K562 (cell line): ENCODE results near the gene JUNB. TPM values are rescaled to one million over a fixed set of nuclear protein-coding genes. Genes with fewer than 3 reads are reported as not detected.

ENCODE experiments used
- MGA ChIP-seq: fragments of 450-650 bp; IDR thresholded peaks from 2 replicates; pipeline ENCODE4 v1.6.1; 2016; ENCODE audit warnings: mild to moderate bottlenecking, moderate library complexity
- NCOA4 ChIP-seq: fragments of 450-650 bp; IDR thresholded peaks from 2 replicates; pipeline ENCODE4 v1.6.1; 2018; ENCODE audit warnings: mild to moderate bottlenecking; ENCODE audit not compliant: partially characterized antibody
- RERE ChIP-seq: sonication (generic); formaldehyde crosslinking; IDR thresholded peaks from 2 replicates; pipeline ENCODE4 v1.8.0; 2023; ENCODE audit warnings: missing genetic modification reagents, mild to moderate bottlenecking, borderline replicate concordance
- ZNF121 ChIP-seq: sonication (generic); formaldehyde crosslinking; conservative IDR thresholded peaks from 2 replicates; pipeline ENCODE4 v1.8.0; 2022; ENCODE audit warnings: missing genetic modification reagents
- ZNF174 ChIP-seq: fragments of 250-450 bp; sonication (Bioruptor Pico); IDR thresholded peaks from 2 replicates; pipeline ENCODE4 v1.4.0; 2020; ENCODE audit warnings: mild to moderate bottlenecking
- polyA plus RNA-seq, 8 experiments: library from polyadenylated mRNA; depleted of rRNA in 4 of 8; stranded (reverse) in 5 of 8; unstranded in 3 of 8; fragments of >200 nt; fragmentation: Nextera tagmentation in 2 of 8; fragmentation: Illumina TruSeq in 1 of 8; extraction: Ambion mirVana in 2 of 8; extraction: Trizol in 1 of 8; gene quantifications; 2 replicates each; pipeline versions ENCODE4 v1.2.1 to v1.2.3, GENCODE V29; 2011 to 2014; ENCODE audit warnings: inconsistent platforms in 1 of 8, missing spikeins in 1 of 8
- total RNA-seq, 7 experiments: library from RNA; depleted of rRNA in 6 of 7; stranded (reverse); fragments of >200 nt in 6 of 7; fragmentation: Illumina TruSeq in 2 of 7; extraction: Trizol in 2 of 7; gene quantifications; 2 replicates each; pipeline versions ENCODE4 v1.2.1 to v1.2.3, GENCODE V29; 2011 to 2021; ENCODE audit warnings: low replicate concordance in 1 of 7

The JUNB gene
- total and polyA plus RNA-seq, 9 of the 15 experiments (the other 6 are each of a cell fraction or from before 2014, with no cell fraction given): 0.23 to 88.1 (median 13.1) TPM

GRCh38 chr19:12757544-12758274, 33.6 kb upstream of the JUNB start (continued):
- TF ChIP-seq RERE (CRISPR knock-in tag) (no peak), MGA (no peak), NCOA4 (no peak), ZNF121 (CRISPR knock-in tag) (no peak), ZNF174 (no peak)
